B cell (primary cell): Measurements from ENCODE around the gene TRMT112. TPM values are rescaled to one million over a fixed set of nuclear protein-coding genes. Genes with fewer than 3 reads are reported as not detected.

Experiments used
- ATAC-seq: fragments of 200-7000 bp; cut with Tn5 transposase; one replicate; pipeline ENCODE4 v1.10.0; 2021; ENCODE audit warnings: low read depth, mild to moderate bottlenecking, moderate number of reproducible peaks, moderate library complexity
- CTCF ChIA-PET: fragments of 350-600 bp; sonication (Branson Sonifier 250); formaldehyde crosslinking; loops from one replicate; lab custom pipeline; 2021; ENCODE audit warnings: antibody characterized with exemption, inconsistent platforms; lab: Charles Lee
- POLR2A ChIA-PET: fragments of 350-600 bp; sonication (Branson Sonifier 250); formaldehyde crosslinking; loops from one replicate; lab custom pipeline; 2021; ENCODE audit warnings: antibody characterized with exemption; lab: Charles Lee
- DNase-seq: peaks from one replicate; pipeline ENCODE4 v3.0.0; 2013
- H2AFZ ChIP-seq: 2 replicates; pipeline ENCODE4 v1.6.1; 2012; ENCODE audit warnings: mild to moderate bottlenecking, low read depth, low read length; ENCODE audit not compliant: insufficient read depth, poor library complexity, severe bottlenecking
- H3K27ac ChIP-seq, 2 donors: 1 replicate in 1 of 2; 2 replicates in 1 of 2; pipeline ENCODE4 v1.5.1; 2012 to 2013; ENCODE audit warnings: low read length in 2 of 2, mild to moderate bottlenecking in 2 of 2, moderate library complexity in 1 of 2
- H3K27me3 ChIP-seq, 4 experiments: fragments of 200-600 bp in 1 of 4; sonication (generic) in 1 of 4; replicated peaks in 1 of 4; 1 replicate in 2 of 4; 2 replicates in 2 of 4; pipeline versions ENCODE4 v1.6.1 to v1.7.0; 2013 to 2016; ENCODE audit warnings: low read length in 3 of 4, mild to moderate bottlenecking in 2 of 4, mixed read lengths in 1 of 4, moderate library complexity in 1 of 4; ENCODE audit not compliant: insufficient read depth in 4 of 4, control insufficient read depth in 3 of 4; ENCODE audit errors: control extremely low read depth in 1 of 4
- H3K36me3 ChIP-seq, 2 experiments: replicated peaks in 1 of 2; 1 replicate in 1 of 2; 2 replicates in 1 of 2; pipeline versions ENCODE4 v1.6.1 to v1.7.1; 2013; ENCODE audit warnings: low read length in 1 of 2; ENCODE audit not compliant: insufficient read depth in 2 of 2, control insufficient read depth in 1 of 2; ENCODE audit errors: control extremely low read depth in 1 of 2, extremely low read depth in 1 of 2
- H3K4me1 ChIP-seq, 2 donors: fragments of 200-600 bp in 1 of 2; sonication (generic) in 1 of 2; 1 replicate in 1 of 2; 2 replicates in 1 of 2; pipeline versions ENCODE4 v1.5.1 to v1.6.1; 2013 to 2017; ENCODE audit warnings: low read length in 2 of 2; ENCODE audit not compliant: control insufficient read depth in 2 of 2, insufficient read depth in 2 of 2
- H3K4me2 ChIP-seq: replicated peaks from 2 replicates; pipeline ENCODE3; 2012; ENCODE audit warnings: mild to moderate bottlenecking, low read depth, low read length; ENCODE audit not compliant: poor library complexity, severe bottlenecking
- H3K4me3 ChIP-seq, 5 experiments: fragments of 200-600 bp in 1 of 5; sonication (generic) in 1 of 5; 1 replicate in 3 of 5; 2 replicates in 2 of 5; pipeline versions ENCODE4 v1.5.1 to v1.7.0; 2011 to 2016; ENCODE audit warnings: low read length in 4 of 5, mild to moderate bottlenecking in 4 of 5, low read depth in 2 of 5, control low read depth in 1 of 5, moderate library complexity in 1 of 5; ENCODE audit not compliant: insufficient read depth in 1 of 5; ENCODE audit errors: control extremely low read depth in 1 of 5, extremely low read depth in 1 of 5
- H3K79me2 ChIP-seq: fragments of 200-600 bp; sonication (generic); one replicate; pipeline ENCODE4 v1.6.0; 2016; ENCODE audit warnings: low read length; ENCODE audit not compliant: control insufficient read depth, insufficient read depth
- H3K9ac ChIP-seq: fragments of 200-600 bp; sonication (generic); 2 replicates; pipeline ENCODE4 v1.6.1; 2017; ENCODE audit warnings: mild to moderate bottlenecking, low read length, moderate library complexity
- H3K9me3 ChIP-seq, 3 donors: one replicate each; pipeline versions ENCODE4 v1.6.1 to v1.7.1; 2013; ENCODE audit warnings: low read length in 2 of 3; ENCODE audit not compliant: control insufficient read depth in 2 of 3, insufficient read depth in 1 of 3; ENCODE audit errors: control extremely low read depth in 1 of 3
- H4K20me1 ChIP-seq: 2 replicates; pipeline ENCODE4 v1.6.0; 2012; ENCODE audit warnings: mild to moderate bottlenecking, low read length; ENCODE audit not compliant: insufficient read depth, control insufficient read depth, poor library complexity, severe bottlenecking
- H3K27ac Mint-ChIP-seq: one replicate; pipeline ENCODE4 v1.8.0; 2021; ENCODE audit warnings: mixed read lengths
- H3K27me3 Mint-ChIP-seq: one replicate; pipeline ENCODE4 v1.8.0; 2021; ENCODE audit warnings: mixed read lengths
- H3K4me1 Mint-ChIP-seq: one replicate; pipeline ENCODE4 v1.8.0; 2021; ENCODE audit warnings: mixed read lengths
- H3K4me3 Mint-ChIP-seq: one replicate; pipeline ENCODE4 v1.8.0; 2021; ENCODE audit warnings: mixed read lengths
- H3K9me3 Mint-ChIP-seq: one replicate; pipeline ENCODE4 v1.8.0; 2022; ENCODE audit warnings: mixed read lengths; ENCODE audit not compliant: insufficient read depth
- EZH2 ChIP-seq: IDR thresholded peaks from 2 replicates; pipeline ENCODE4 v1.6.1; 2012; ENCODE audit warnings: borderline replicate concordance, low read depth, mild to moderate bottlenecking, moderate library complexity, low read length; ENCODE audit not compliant: insufficient read depth, poor library complexity, severe bottlenecking
- WGBS: methylation state at CpG from one replicate; pipeline ENCODE4 v1.1.5; 2013; ENCODE audit warnings: missing lambda C conversion rate; ENCODE audit not compliant: insufficient coverage; 5-methylcytosine and 5-hydroxymethylcytosine counted together
- intact Hi-C: fragments of 100-400 bp; cut with micrococcal nuclease; formaldehyde crosslinking; loops from one replicate; pipeline ENCODE4 v1.10.0; 2022
- polyA plus RNA-seq: library from polyadenylated mRNA; depleted of rRNA; stranded (reverse); fragments of >200 nt; gene quantifications from 2 replicates; pipeline ENCODE4 v1.2.3, GENCODE V29; 2012
- total RNA-seq, 2 donors: library from RNA; stranded (reverse); fragments of 120-200 nt in 1 of 2; gene quantifications; 1 replicate in 1 of 2; 2 replicates in 1 of 2; pipeline versions ENCODE4 v1.2.3 to v1.2.4, GENCODE V29; 2013 to 2022
- TF ChIP-seq, protein P1 (sequence below): fragments of 200-600 bp; IDR thresholded peaks from one replicate; pipeline ENCODE4 v1.8.0; 2022; ENCODE audit warnings: antibody characterized with exemption, mild to moderate bottlenecking

TRMT112 gene
- total and polyA plus RNA-seq, 2 donors (not counting 1 experiment from before 2014, with no cell fraction given), result 133 to 231 TPM

DNA sequence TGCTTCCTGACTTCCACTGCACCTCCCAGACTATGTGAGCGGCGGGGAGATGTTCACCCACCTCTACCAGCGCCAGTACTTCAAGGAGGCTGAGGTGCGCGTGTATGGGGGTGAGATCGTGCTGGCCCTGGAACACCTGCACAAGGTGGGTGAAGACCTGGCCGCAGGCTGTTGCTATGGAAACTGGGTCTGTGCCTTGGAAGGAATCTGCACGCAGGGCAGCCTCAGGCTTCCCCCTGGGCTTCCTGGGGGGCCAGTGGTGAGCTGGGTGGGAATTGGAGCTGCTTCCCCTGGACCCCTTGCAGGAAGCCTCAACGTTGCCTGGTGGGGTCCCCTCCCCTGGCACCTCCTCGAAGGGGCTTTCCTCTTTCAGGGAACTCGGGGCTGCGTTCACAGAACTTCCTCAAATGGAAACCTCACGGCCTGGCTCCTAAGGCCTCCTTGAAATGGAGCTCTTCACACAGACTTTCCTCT, 43.1 kb upstream of the TRMT112 start:
- DNase-seq (peak; percentile 64), ATAC-seq (no peak)
- no peaks in the 10 kb centered on the region for H3K9me3 ChIP-seq
- peak overlapping the region in 3 of 5 experiments; percentile 72 to 86 (median 75) for H3K4me3 ChIP-seq
- Mint-ChIP-seq H3K27me3 (no peaks in the 10 kb centered on the region), H3K4me1 (peaks cover 40% of the 10 kb centered on the region), H3K9me3 (no peaks in the 10 kb centered on the region), H3K4me3 (peak overlapping the region; percentile 94), H3K27ac (peak overlapping the region; percentile 75)
- H3K27me3 ChIP-seq, result no peaks in the 10 kb centered on the region
- peak overlapping the region; percentile 73 for H3K9ac ChIP-seq
- peaks cover 0 to 16% of the 10 kb centered on the region in 2 experiments for H3K36me3 ChIP-seq
- H3K4me2 ChIP-seq, result peak overlapping the region; percentile 93
- 17% methylated on average over 12 of the region's 13 CpGs for WGBS
- intact Hi-C loops, result no loop called here
- H2AFZ ChIP-seq, result peak overlapping the region; percentile 86
- H4K20me1 ChIP-seq, result peaks cover 27% of the 10 kb centered on the region
- TF ChIP-seq, protein P1, sequence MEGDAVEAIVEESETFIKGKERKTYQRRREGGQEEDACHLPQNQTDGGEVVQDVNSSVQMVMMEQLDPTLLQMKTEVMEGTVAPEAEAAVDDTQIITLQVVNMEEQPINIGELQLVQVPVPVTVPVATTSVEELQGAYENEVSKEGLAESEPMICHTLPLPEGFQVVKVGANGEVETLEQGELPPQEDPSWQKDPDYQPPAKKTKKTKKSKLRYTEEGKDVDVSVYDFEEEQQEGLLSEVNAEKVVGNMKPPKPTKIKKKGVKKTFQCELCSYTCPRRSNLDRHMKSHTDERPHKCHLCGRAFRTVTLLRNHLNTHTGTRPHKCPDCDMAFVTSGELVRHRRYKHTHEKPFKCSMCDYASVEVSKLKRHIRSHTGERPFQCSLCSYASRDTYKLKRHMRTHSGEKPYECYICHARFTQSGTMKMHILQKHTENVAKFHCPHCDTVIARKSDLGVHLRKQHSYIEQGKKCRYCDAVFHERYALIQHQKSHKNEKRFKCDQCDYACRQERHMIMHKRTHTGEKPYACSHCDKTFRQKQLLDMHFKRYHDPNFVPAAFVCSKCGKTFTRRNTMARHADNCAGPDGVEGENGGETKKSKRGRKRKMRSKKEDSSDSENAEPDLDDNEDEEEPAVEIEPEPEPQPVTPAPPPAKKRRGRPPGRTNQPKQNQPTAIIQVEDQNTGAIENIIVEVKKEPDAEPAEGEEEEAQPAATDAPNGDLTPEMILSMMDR, result no peak
- TF ChIP-seq EZH2, result no peak
- ChIA-PET POLR2A (interaction anchor here (1.2 kb wide), 1 partner anchor 43 kb away, joined by 4 read pairs; the partner anchor contains the start of genes PRDX5 and TRMT112), CTCF (interaction anchor here (0.8 to 10.2 kb wide), 8 partner anchors 18 to 292 kb away, joined by 3 to 188 read pairs (median 5); partner anchors contain the start of genes PRDX5 and TRMT112)
- H3K4me1 ChIP-seq, result peaks cover 31 to 49% of the 10 kb centered on the region in 2 donors
- H3K79me2 ChIP-seq, result peaks cover 10% of the 10 kb centered on the region
- peak overlapping the region in 1 of 2 donors; percentile 9 for H3K27ac ChIP-seq
